HepG2 (cell line): Measurements from ENCODE around the gene ZNF106. TPM values are rescaled to one million over a fixed set of nuclear protein-coding genes. Genes with fewer than 3 reads are reported as not detected.

Source experiments
- ATAC-seq: fragments of 200-7000 bp; cut with Tn5 transposase; 3 replicates; pipeline ENCODE4 v1.9.1; 2020; ENCODE audit warnings: mild to moderate bottlenecking, moderate library complexity
- BruUV-seq: library from RNA; stranded (reverse); fragments of 400-500 nt; replicated peaks from 2 replicates; lab custom pipeline; 2021; lab: Mats Ljungman, UMichigan
- CTCF ChIA-PET: fragments of 300-600 bp; formaldehyde crosslinking; extraction: SDS; loops from one replicate; lab custom pipeline; 2021; ENCODE audit warnings: low total read pairs, inconsistent platforms, low intra/inter-chr PET ratio; lab: Yijun Ruan, JAX
- POLR2A ChIA-PET: fragments of 350-600 bp; sonication (Branson Sonifier 250); formaldehyde crosslinking; loops from one replicate; lab custom pipeline; 2020; ENCODE audit warnings: antibody characterized with exemption, inconsistent platforms; lab: Yijun Ruan, JAX
- DNase-seq: peaks from one replicate; pipeline ENCODE4 v3.0.0-alpha.2; 2015; ENCODE audit warnings: low spot score
- FAIRE-seq: peaks from 3 replicates; lab custom pipeline; 2011; peaks lifted over from hg19 to GRCh38; lab: Jason Lieb, UNC
- H2AFZ ChIP-seq: one replicate; pipeline ENCODE4 v1.6.1; 2011; ENCODE audit warnings: low read length, inconsistent platforms
- H3K27ac ChIP-seq: fragments of 300-600 bp; 3 replicates; pipeline ENCODE4 v1.8.0; 2011; ENCODE audit warnings: mixed run types, mild to moderate bottlenecking, mixed read lengths, low read length, inconsistent platforms; ENCODE audit not compliant: insufficient read depth; ENCODE audit errors: extremely low read length
- H3K27me3 ChIP-seq, 2 experiments: fragments of 200-600 bp in 1 of 2; 2 replicates in 1 of 2; 3 replicates in 1 of 2; pipeline versions ENCODE4 v1.6.0 to v1.8.0; 2011; ENCODE audit warnings: low read length in 2 of 2, mild to moderate bottlenecking in 2 of 2, moderate library complexity in 2 of 2, inconsistent platforms in 1 of 2; ENCODE audit not compliant: insufficient read depth in 2 of 2, control insufficient read depth in 1 of 2
- H3K36me3 ChIP-seq, 2 experiments: fragments of 200-600 bp in 1 of 2; replicated peaks in 1 of 2; 2 replicates in 1 of 2; 3 replicates in 1 of 2; pipeline versions ENCODE4 v1.5.1 to v1.8.0; 2011; ENCODE audit warnings: low read length in 2 of 2, inconsistent platforms in 1 of 2; ENCODE audit not compliant: insufficient read depth in 2 of 2, control insufficient read depth in 1 of 2
- H3K4me1 ChIP-seq: 2 replicates; pipeline ENCODE4 v1.5.1; 2012; ENCODE audit warnings: low read length, inconsistent platforms; ENCODE audit not compliant: insufficient read depth
- H3K4me2 ChIP-seq: 2 replicates; pipeline ENCODE4 v1.6.0; 2011; ENCODE audit warnings: low read depth, low read length, inconsistent platforms
- H3K4me3 ChIP-seq, 3 experiments: fragments of 200-600 bp in 1 of 3; sonication (generic), shearing (Covaris generic) in 1 of 3; replicated peaks in 1 of 3; 2 replicates each; pipeline ENCODE4 v1.5.1; 2011 to 2016; ENCODE audit warnings: low read length in 3 of 3, inconsistent platforms in 2 of 3, low read depth in 2 of 3, mild to moderate bottlenecking in 2 of 3, control low read depth in 1 of 3, mixed read lengths in 1 of 3; ENCODE audit not compliant: insufficient read depth in 1 of 3
- H3K79me2 ChIP-seq: one replicate; pipeline ENCODE4 v1.6.1; 2011; ENCODE audit warnings: low read length, inconsistent platforms; ENCODE audit not compliant: insufficient read depth
- H3K9ac ChIP-seq: 2 replicates; pipeline ENCODE4 v1.6.0; 2011; ENCODE audit warnings: mild to moderate bottlenecking, low read depth, low read length, inconsistent platforms; ENCODE audit not compliant: insufficient read depth
- H3K9me3 ChIP-seq: 2 replicates; pipeline ENCODE4 v1.5.1; 2012; ENCODE audit warnings: mild to moderate bottlenecking, low read length
- H4K20me1 ChIP-seq: 2 replicates; pipeline ENCODE4 v1.6.0; 2011; ENCODE audit warnings: inconsistent platforms, mild to moderate bottlenecking, low read length, moderate library complexity; ENCODE audit not compliant: insufficient read depth
- ATF7 ChIP-seq, 2 experiments: fragments of 450-650 bp in 1 of 2; sonication (generic) in 1 of 2; formaldehyde crosslinking in 1 of 2; IDR thresholded peaks; 2 replicates each; pipeline versions ENCODE4 v1.4.0 to v1.6.1; 2016 to 2020; ENCODE audit warnings: antibody characterized with exemption in 1 of 2, mild to moderate bottlenecking in 1 of 2, missing genetic modification reagents in 1 of 2
- KDM1A ChIP-seq: IDR thresholded peaks from 2 replicates; pipeline ENCODE4 v1.6.1; 2016; ENCODE audit warnings: missing compliant biosample characterization
- MTA1 ChIP-seq: sonication (generic); formaldehyde crosslinking; IDR thresholded peaks from 2 replicates; pipeline ENCODE4 v1.4.0; 2020; ENCODE audit warnings: missing genetic modification reagents, mild to moderate bottlenecking, borderline replicate concordance
- SMAD9 ChIP-seq: sonication (generic); formaldehyde crosslinking; IDR thresholded peaks from 2 replicates; pipeline ENCODE4 v1.5.1; 2020; ENCODE audit warnings: mild to moderate bottlenecking, missing genetic modification reagents
- ZNF598 ChIP-seq: sonication (generic); formaldehyde crosslinking; IDR thresholded peaks from 2 replicates; pipeline ENCODE4 v1.5.1; 2020; ENCODE audit warnings: mild to moderate bottlenecking, missing genetic modification reagents, borderline replicate concordance
- WGBS: methylation state at CpG from one replicate; pipeline ENCODE4 v1.1.6; 2017; ENCODE audit warnings: low lambda C conversion rate; 5-methylcytosine and 5-hydroxymethylcytosine counted together
- in situ Hi-C: cut with HindIII; loops from 2 replicates; pipeline ENCODE4 v1.10.0; 2017; ENCODE audit warnings: low pct_unique_long_range_greater_than_20kb; ENCODE audit not compliant: extremely low pct_ligation_motif_present
- intact Hi-C: fragments of 100-400 bp; cut with micrococcal nuclease; formaldehyde crosslinking; loops from one replicate; pipeline ENCODE4 v1.10.0; 2022; ENCODE audit not compliant: unreplicated experiment
- polyA plus RNA-seq, 8 experiments: library from polyadenylated mRNA; depleted of rRNA in 3 of 8; stranded (reverse) in 7 of 8; unstranded in 1 of 8; fragments of >200 nt; fragmentation: Illumina TruSeq in 4 of 8; extraction: Trizol in 4 of 8; gene quantifications; 2 replicates each; pipeline versions ENCODE4 v1.2.1 to v1.2.3, GENCODE V29; 2011 to 2016; ENCODE audit warnings: low read depth in 4 of 8, missing spikeins in 1 of 8, mixed read lengths in 1 of 8; ENCODE audit not compliant: insufficient read depth in 1 of 8
- total RNA-seq, 5 experiments: library from RNA; depleted of rRNA; stranded (reverse); fragments of >200 nt; fragmentation: Illumina TruSeq; extraction: Trizol; gene quantifications; 2 replicates each; pipeline ENCODE4 v1.2.3, GENCODE V29; 2016; ENCODE audit warnings: low read depth in 1 of 5
- TF ChIP-seq, protein P1 (sequence below): sonication (generic); formaldehyde crosslinking; IDR thresholded peaks from 2 replicates; pipeline ENCODE4 v1.5.1; 2020; ENCODE audit warnings: missing genetic modification reagents, mild to moderate bottlenecking, borderline replicate concordance
- TF ChIP-seq, protein P2 (sequence below): IDR thresholded peaks from 2 replicates; pipeline ENCODE4 v1.6.1; 2016
- TF ChIP-seq, protein P3 (sequence below): sonication (generic); formaldehyde crosslinking; IDR thresholded peaks from 2 replicates; pipeline ENCODE4 v1.4.0; 2020; ENCODE audit warnings: missing genetic modification reagents, borderline replicate concordance
- TF ChIP-seq, protein P4 (sequence below): sonication (generic); formaldehyde crosslinking; IDR thresholded peaks from 2 replicates; pipeline ENCODE4 v1.8.1; 2022; ENCODE audit warnings: low read depth, mild to moderate bottlenecking, missing genetic modification reagents

ZNF106 gene
- total and polyA plus RNA-seq, 2 of the 13 experiments (the other 11 are each of a cell fraction or from before 2014, with no cell fraction given) = 12.5 to 35.1 TPM

DNA sequence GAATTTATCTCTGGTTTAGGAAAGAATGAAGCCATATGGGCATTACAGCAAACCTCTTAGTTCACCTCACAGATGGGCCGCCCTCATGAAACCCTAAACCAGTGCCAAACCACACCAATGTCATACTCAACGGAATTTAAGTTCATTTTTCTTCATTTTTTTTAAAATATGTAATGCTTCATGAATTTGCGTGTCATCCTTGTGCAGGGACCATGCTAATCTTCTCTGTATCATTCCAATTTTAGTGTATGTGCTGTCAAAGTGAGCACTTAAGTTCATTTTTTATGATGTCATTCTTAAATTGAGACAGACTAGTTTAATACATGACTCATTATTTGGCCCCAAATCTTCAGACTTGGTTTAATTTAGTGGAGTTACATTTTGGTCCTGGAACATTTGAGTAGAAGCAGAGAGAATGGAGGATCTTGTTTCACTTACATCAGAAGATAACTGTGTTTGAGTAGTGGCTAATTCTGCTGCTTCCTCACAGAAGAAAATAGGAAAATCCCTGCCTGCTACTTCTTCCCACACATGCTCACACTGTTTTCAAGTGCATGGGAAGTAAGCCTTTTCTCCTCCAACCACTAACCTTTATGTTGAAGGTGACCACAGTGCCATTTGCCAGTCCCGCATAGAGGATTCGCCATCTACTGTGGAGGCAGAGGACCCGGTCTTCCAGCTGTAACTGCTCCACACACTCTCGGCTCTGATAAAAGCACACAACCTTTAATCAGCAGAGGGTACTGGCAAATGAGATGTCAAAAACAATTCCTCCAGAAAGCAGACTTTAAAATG is 63.3 kb downstream of the ZNF106 start:
- WGBS = 94% methylated on average over 7 of the region's 7 CpGs

DNA sequence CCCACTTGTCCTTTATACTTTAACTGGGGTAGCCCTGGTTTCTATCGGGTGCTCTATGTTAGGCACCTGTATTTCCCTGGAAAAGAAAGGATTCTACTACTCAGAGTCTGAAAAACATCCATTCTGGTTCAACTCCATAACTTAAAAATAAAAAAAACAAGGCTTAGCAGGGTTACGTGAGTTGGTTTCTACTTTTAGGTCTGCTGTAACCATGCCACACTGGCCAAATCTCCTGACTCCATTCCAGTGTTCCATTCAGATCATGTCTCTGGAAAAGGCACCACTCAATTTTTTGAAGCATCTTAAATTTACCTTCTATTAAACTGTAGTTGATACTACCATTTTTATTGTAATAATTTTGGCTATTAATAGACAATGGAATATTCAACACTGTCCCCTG is 69.6 kb downstream of the ZNF106 start:
- intact Hi-C loops = no loop called here
- Histone ChIP-seq H3K4me3 (no peak overlapping the region), H3K4me2 (no peak overlapping the region), H3K27me3 (no peaks in the 10 kb centered on the region), H3K36me3 (peaks cover 15 to 82% of the 10 kb centered on the region in 2 experiments), H3K79me2 (no peaks in the 10 kb centered on the region), H3K27ac (no peak overlapping the region), H3K4me1 (no peaks in the 10 kb centered on the region), H4K20me1 (no peaks in the 10 kb centered on the region), H3K9me3 (no peaks in the 10 kb centered on the region), H3K9ac (no peak overlapping the region), H2AFZ (no peak overlapping the region)
- BruUV-seq = no TSS peak
- ChIA-PET CTCF (no interaction called here), POLR2A (no interaction called here)
- FAIRE-seq = no peak
- 98% methylated on average over 2 of the region's 2 CpGs for WGBS
- ATAC-seq = no peak
- no peak for DNase-seq
- in situ Hi-C loops = no loop called here
- TF ChIP-seq KDM1A (CRISPR knock-in tag) = no peak
- TF ChIP-seq, protein P1, sequence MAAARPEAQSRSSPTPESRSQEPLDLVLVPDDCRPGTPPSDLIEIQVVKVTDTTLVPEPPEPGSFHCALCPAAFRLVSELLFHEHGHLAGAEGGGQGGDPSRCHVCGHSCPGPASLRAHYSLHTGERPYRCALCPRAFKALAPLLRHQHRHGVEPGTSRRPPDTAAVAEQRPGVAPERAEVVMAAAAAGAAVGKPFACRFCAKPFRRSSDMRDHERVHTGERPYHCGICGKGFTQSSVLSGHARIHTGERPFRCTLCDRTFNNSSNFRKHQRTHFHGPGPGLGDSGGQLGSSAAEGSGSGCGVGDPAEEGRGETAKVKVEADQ = no peak
- TF ChIP-seq SMAD9 (CRISPR knock-in tag) = no peak
- TF ChIP-seq, protein P2, sequence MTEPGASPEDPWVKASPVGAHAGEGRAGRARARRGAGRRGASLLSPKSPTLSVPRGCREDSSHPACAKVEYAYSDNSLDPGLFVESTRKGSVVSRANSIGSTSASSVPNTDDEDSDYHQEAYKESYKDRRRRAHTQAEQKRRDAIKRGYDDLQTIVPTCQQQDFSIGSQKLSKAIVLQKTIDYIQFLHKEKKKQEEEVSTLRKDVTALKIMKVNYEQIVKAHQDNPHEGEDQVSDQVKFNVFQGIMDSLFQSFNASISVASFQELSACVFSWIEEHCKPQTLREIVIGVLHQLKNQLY (CRISPR knock-in tag) = no peak
- TF ChIP-seq, protein P3, sequence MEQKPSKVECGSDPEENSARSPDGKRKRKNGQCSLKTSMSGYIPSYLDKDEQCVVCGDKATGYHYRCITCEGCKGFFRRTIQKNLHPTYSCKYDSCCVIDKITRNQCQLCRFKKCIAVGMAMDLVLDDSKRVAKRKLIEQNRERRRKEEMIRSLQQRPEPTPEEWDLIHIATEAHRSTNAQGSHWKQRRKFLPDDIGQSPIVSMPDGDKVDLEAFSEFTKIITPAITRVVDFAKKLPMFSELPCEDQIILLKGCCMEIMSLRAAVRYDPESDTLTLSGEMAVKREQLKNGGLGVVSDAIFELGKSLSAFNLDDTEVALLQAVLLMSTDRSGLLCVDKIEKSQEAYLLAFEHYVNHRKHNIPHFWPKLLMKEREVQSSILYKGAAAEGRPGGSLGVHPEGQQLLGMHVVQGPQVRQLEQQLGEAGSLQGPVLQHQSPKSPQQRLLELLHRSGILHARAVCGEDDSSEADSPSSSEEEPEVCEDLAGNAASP (CRISPR knock-in tag) = no peak
- TF ChIP-seq, protein P4, sequence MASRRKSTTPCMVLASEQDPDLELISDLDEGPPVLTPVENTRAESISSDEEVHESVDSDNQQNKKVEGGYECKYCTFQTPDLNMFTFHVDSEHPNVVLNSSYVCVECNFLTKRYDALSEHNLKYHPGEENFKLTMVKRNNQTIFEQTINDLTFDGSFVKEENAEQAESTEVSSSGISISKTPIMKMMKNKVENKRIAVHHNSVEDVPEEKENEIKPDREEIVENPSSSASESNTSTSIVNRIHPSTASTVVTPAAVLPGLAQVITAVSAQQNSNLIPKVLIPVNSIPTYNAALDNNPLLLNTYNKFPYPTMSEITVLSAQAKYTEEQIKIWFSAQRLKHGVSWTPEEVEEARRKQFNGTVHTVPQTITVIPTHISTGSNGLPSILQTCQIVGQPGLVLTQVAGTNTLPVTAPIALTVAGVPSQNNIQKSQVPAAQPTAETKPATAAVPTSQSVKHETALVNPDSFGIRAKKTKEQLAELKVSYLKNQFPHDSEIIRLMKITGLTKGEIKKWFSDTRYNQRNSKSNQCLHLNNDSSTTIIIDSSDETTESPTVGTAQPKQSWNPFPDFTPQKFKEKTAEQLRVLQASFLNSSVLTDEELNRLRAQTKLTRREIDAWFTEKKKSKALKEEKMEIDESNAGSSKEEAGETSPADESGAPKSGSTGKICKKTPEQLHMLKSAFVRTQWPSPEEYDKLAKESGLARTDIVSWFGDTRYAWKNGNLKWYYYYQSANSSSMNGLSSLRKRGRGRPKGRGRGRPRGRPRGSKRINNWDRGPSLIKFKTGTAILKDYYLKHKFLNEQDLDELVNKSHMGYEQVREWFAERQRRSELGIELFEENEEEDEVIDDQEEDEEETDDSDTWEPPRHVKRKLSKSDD = no peak

More for the DNA sequence above, 63.3 kb downstream of the ZNF106 start:
- ATAC-seq = no peak
- in situ Hi-C loops (no loop called here), intact Hi-C loops (no loop called here)
- peak; percentile 86 for TF ChIP-seq ATF7 (IDR thresholded peaks at IDR 0.05)
- TF ChIP-seq ATF7 (CRISPR knock-in tag; IDR thresholded peaks at IDR 0.05) = no peak
- TF ChIP-seq MTA1 = no peak
- TF ChIP-seq ZNF598 (CRISPR knock-in tag) = no peak
- Histone ChIP-seq H3K9me3 (no peaks in the 10 kb centered on the region), H3K4me2 (no peak overlapping the region), H3K79me2 (no peaks in the 10 kb centered on the region), H3K4me1 (no peaks in the 10 kb centered on the region), H3K27me3 (no peaks in the 10 kb centered on the region), H2AFZ (no peak overlapping the region), H3K4me3 (no peak overlapping the region), H4K20me1 (no peaks in the 10 kb centered on the region), H3K27ac (no peak overlapping the region), H3K36me3 (peaks cover 18 to 80% of the 10 kb centered on the region in 2 experiments), H3K9ac (no peak overlapping the region)
- no TSS peak for BruUV-seq
- ChIA-PET POLR2A (no interaction called here), CTCF (no interaction called here)
- no peak for FAIRE-seq
- no peak for DNase-seq
